SK-N-MC (cell line): ENCODE data around the gene RMND1.
"Not testable (repeated sequence)": the region's sequence is repeated elsewhere in the genome, so short reads cannot be mapped to it uniquely, and the experiment has no call there.

Source experiments
- EZH2 ChIP-seq: fragments of 200-600 bp; sonication (generic); IDR thresholded peaks from one replicate; pipeline ENCODE4 v1.6.1; 2017; ENCODE audit warnings: antibody characterized with exemption
- FOXP2 ChIP-seq: optimal IDR thresholded peaks from 2 replicates; pipeline ENCODE3; 2011; ENCODE audit warnings: mild to moderate bottlenecking, moderate library complexity; ENCODE audit not compliant: insufficient read depth; ENCODE audit errors: extremely low read length, control extremely low read depth
- POLR2AphosphoS5 ChIP-seq: IDR thresholded peaks from 2 replicates; pipeline ENCODE4 v1.6.1; 2012; ENCODE audit warnings: mild to moderate bottlenecking, low read depth, low read length, borderline replicate concordance

DNA sequence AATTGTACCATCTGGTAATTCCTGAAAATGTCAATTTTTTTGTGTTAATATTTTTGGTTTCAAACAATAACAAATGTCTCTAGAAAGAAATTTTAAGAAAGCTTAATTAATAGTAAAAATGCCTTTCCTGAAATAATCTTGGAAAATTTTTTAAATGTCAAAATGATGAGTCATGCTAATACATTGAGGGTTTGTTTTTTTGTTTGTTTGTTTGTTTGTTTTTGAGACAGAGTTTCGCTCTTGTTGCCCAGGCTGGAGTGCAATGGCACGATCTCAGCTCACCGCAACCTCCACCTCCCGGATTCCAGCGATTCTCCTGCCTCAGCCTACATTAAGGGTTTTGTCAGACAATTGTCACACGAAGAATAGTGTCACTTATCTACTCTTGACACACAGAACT, 94.9 kb downstream of the RMND1 start:
- TF ChIP-seq EZH2, POLR2AphosphoS5, FOXP2: not testable (repeated sequence)
